C4-2B (cell line): ENCODE results near the gene SLC6A8.

Source experiments
- CTCF ChIP-seq: fragments of 450-650 bp; conservative IDR thresholded peaks from 2 replicates; pipeline ENCODE4 v1.5.1; 2017; ENCODE audit warnings: mild to moderate bottlenecking
- ZFX ChIP-seq: fragments of 450-650 bp; IDR thresholded peaks from 2 replicates; pipeline ENCODE4 v1.6.1; 2017

- TF ChIP-seq CTCF (no peak), ZFX (no peak)
Measured at GRCh38 chrX:153731845-153732215, 44.1 kb downstream of the SLC6A8 start.
